ENCODE measurements around the gene PTPRD.

GRCh38 chr9:10339152-10339551, 273.6 kb downstream of the PTPRD start:
- TF ChIP-seq, protein P1, sequence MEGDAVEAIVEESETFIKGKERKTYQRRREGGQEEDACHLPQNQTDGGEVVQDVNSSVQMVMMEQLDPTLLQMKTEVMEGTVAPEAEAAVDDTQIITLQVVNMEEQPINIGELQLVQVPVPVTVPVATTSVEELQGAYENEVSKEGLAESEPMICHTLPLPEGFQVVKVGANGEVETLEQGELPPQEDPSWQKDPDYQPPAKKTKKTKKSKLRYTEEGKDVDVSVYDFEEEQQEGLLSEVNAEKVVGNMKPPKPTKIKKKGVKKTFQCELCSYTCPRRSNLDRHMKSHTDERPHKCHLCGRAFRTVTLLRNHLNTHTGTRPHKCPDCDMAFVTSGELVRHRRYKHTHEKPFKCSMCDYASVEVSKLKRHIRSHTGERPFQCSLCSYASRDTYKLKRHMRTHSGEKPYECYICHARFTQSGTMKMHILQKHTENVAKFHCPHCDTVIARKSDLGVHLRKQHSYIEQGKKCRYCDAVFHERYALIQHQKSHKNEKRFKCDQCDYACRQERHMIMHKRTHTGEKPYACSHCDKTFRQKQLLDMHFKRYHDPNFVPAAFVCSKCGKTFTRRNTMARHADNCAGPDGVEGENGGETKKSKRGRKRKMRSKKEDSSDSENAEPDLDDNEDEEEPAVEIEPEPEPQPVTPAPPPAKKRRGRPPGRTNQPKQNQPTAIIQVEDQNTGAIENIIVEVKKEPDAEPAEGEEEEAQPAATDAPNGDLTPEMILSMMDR (IDR thresholded peaks at IDR 0.05; ENCODE audit: insufficient read depth, low read length, poor library complexity, severe bottlenecking), result no peak
- no peak for TF ChIP-seq EZH2phosphoT487 (conservative IDR thresholded peaks at IDR 0.05; ENCODE audit: low read length)
